Activated T-helper 2 cell treated with anti-CD3 and anti-CD28 coated beads, Interferon-gamma antibody, Interleukin-2, Interleukin-4, amounts not matched to agents 10 μg/mL and 5 μg/mL and 100 μg/mL, durations not matched to agents 14 hours and 24 hours and 36 hours (primary cell): Measurements from ENCODE around the gene STXBP3. TPM values are rescaled to one million over a fixed set of nuclear protein-coding genes. Genes with fewer than 3 reads are reported as not detected.

Experiments used
- total RNA-seq: library from RNA; stranded (reverse); gene quantifications from 2 replicates; pipeline ENCODE4 v1.2.3, GENCODE V29; 2022

STXBP3 gene
- total RNA-seq, 1 donor from 2014 or later: 51.7 TPM

Other genes starting within 250 kb of the STXBP3 start
- 25.4 and 26.4 TPM in 2 replicates for gene EEIG2, start 186.6 kb upstream of the STXBP3 start, total RNA-seq
- 16.5 and 17.7 TPM in 2 replicates for gene HENMT1, start 85.6 kb upstream of the STXBP3 start, total RNA-seq
- 86.7 and 88.5 TPM in 2 replicates for gene PRPF38B, start 54.4 kb upstream of the STXBP3 start, total RNA-seq
- gene FNDC7, start 33.8 kb upstream of the STXBP3 start, total RNA-seq: 0.05 TPM in 1 of 2 replicates, not detected in the other
- gene AKNAD1, start 110.4 kb downstream of the STXBP3 start, total RNA-seq: not detected in 2 replicates
- gene GPSM2, start 130.3 kb downstream of the STXBP3 start, total RNA-seq: 14.2 and 15.4 TPM in 2 replicates
- 21.8 and 26.7 TPM in 2 replicates for gene CLCC1, start 216.8 kb downstream of the STXBP3 start, total RNA-seq